H9 (cell line): ENCODE results near the gene JAKMIP1. TPM values are rescaled to one million over a fixed set of nuclear protein-coding genes. Genes with fewer than 3 reads are reported as not detected.

ENCODE experiments used
- DNase-seq: peaks from one replicate; pipeline ENCODE4 v3.0.0-alpha.2; 2017
- H2AFZ ChIP-seq: one replicate; pipeline ENCODE4 v1.6.1; 2013; ENCODE audit warnings: mild to moderate bottlenecking, low read length, control low read depth, moderate library complexity
- H2AK5ac ChIP-seq: 2 replicates; pipeline ENCODE4 v1.6.1; 2013; ENCODE audit warnings: low read length, control low read depth, mixed read lengths; ENCODE audit not compliant: insufficient read length
- H2BK120ac ChIP-seq: one replicate; pipeline ENCODE4 v1.6.1; 2013; ENCODE audit warnings: low read depth, mild to moderate bottlenecking, low read length, control low read depth, inconsistent platforms; ENCODE audit not compliant: poor library complexity, severe bottlenecking
- H2BK12ac ChIP-seq: 2 replicates; pipeline ENCODE4 v1.6.1; 2013; ENCODE audit warnings: low read length, control low read depth, mixed read lengths, low read depth; ENCODE audit not compliant: insufficient read length
- H2BK15ac ChIP-seq: 2 replicates; pipeline ENCODE4 v1.6.1; 2013; ENCODE audit warnings: low read depth, low read length, control low read depth
- H2BK20ac ChIP-seq: one replicate; pipeline ENCODE4 v1.6.1; 2013; ENCODE audit warnings: low read depth, mild to moderate bottlenecking, low read length, control low read depth, inconsistent platforms; ENCODE audit not compliant: poor library complexity, severe bottlenecking
- H2BK5ac ChIP-seq: 2 replicates; pipeline ENCODE4 v1.6.1; 2013; ENCODE audit warnings: low read length, control low read depth, mixed read lengths; ENCODE audit not compliant: insufficient read length
- H3K14ac ChIP-seq: 2 replicates; pipeline ENCODE4 v1.6.1; 2013; ENCODE audit warnings: low read length, control low read depth; ENCODE audit not compliant: insufficient read depth
- H3K18ac ChIP-seq: 2 replicates; pipeline ENCODE4 v1.6.1; 2013; ENCODE audit warnings: low read depth, mild to moderate bottlenecking, mixed read lengths, low read length, control low read depth; ENCODE audit not compliant: insufficient read length
- H3K23ac ChIP-seq: 2 replicates; pipeline ENCODE4 v1.6.1; 2013; ENCODE audit warnings: low read length, control low read depth, mixed read lengths, low read depth; ENCODE audit not compliant: insufficient read length
- H3K23me2 ChIP-seq: 2 replicates; pipeline ENCODE4 v1.6.1; 2013; ENCODE audit warnings: low read depth, mild to moderate bottlenecking, mixed read lengths, low read length, control low read depth; ENCODE audit not compliant: insufficient read length, poor library complexity, severe bottlenecking
- H3K27ac ChIP-seq: 2 replicates; pipeline ENCODE4 v1.5.1; 2013; ENCODE audit warnings: low read length, control low read depth, mixed read lengths, low read depth; ENCODE audit not compliant: insufficient read length
- H3K27me3 ChIP-seq: 2 replicates; pipeline ENCODE4 v1.6.1; 2013; ENCODE audit warnings: low read length, control low read depth, inconsistent platforms; ENCODE audit not compliant: insufficient read depth
- H3K4ac ChIP-seq: 2 replicates; pipeline ENCODE4 v1.6.1; 2013; ENCODE audit warnings: low read depth, mild to moderate bottlenecking, control low read depth, inconsistent platforms, low read length, moderate library complexity
- H3K4me1 ChIP-seq: 2 replicates; pipeline ENCODE4 v1.6.1; 2013; ENCODE audit warnings: low read length, control low read depth, inconsistent platforms; ENCODE audit not compliant: insufficient read depth
- H3K4me2 ChIP-seq: 2 replicates; pipeline ENCODE4 v1.6.1; 2013; ENCODE audit warnings: low read length, control low read depth, mixed read lengths; ENCODE audit not compliant: insufficient read length, insufficient read depth
- H3K56ac ChIP-seq: 2 replicates; pipeline ENCODE4 v1.6.1; 2013; ENCODE audit warnings: low read depth, mild to moderate bottlenecking, mixed read lengths, low read length, control low read depth; ENCODE audit not compliant: insufficient read length
- H3K79me1 ChIP-seq: 2 replicates; pipeline ENCODE4 v1.6.1; 2013; ENCODE audit warnings: low read depth, mild to moderate bottlenecking, moderate library complexity, low read length, control low read depth, inconsistent platforms; ENCODE audit not compliant: insufficient read depth, poor library complexity, severe bottlenecking
- H3K79me2 ChIP-seq: 2 replicates; pipeline ENCODE4 v1.6.1; 2013; ENCODE audit warnings: low read length, control low read depth, inconsistent platforms; ENCODE audit not compliant: insufficient read depth
- H3K9ac ChIP-seq: 2 replicates; pipeline ENCODE4 v1.6.1; 2013; ENCODE audit warnings: low read length, control low read depth, mixed read lengths; ENCODE audit not compliant: insufficient read length; ENCODE audit errors: extremely low read depth
- H3K9me3 ChIP-seq: one replicate; pipeline ENCODE4 v1.6.1; 2013; ENCODE audit warnings: low read depth, low read length, inconsistent platforms; ENCODE audit not compliant: control insufficient read depth
- H3T11ph ChIP-seq: one replicate; pipeline ENCODE4 v1.6.1; 2013; ENCODE audit warnings: mild to moderate bottlenecking, low read length, control low read depth, inconsistent platforms
- H4K20me1 ChIP-seq: one replicate; pipeline ENCODE4 v1.6.1; 2013; ENCODE audit not compliant: control insufficient read depth, insufficient read length, insufficient read depth
- H4K5ac ChIP-seq: 2 replicates; pipeline ENCODE4 v1.6.1; 2013; ENCODE audit warnings: low read depth, mild to moderate bottlenecking, mixed read lengths, low read length, control low read depth; ENCODE audit not compliant: insufficient read length
- H4K8ac ChIP-seq: replicated peaks from 2 replicates; pipeline ENCODE4 v1.6.1; 2013; ENCODE audit warnings: low read length, control low read depth, mixed read lengths, low read depth; ENCODE audit not compliant: insufficient read length
- H4K91ac ChIP-seq: 2 replicates; pipeline ENCODE4 v1.6.1; 2013; ENCODE audit warnings: low read depth, mild to moderate bottlenecking, moderate library complexity, mixed read lengths, low read length, control low read depth; ENCODE audit not compliant: insufficient read length
- H3K27ac Mint-ChIP-seq, 3 experiments: 2 replicates in 2 of 3; 3 replicates in 1 of 3; pipeline ENCODE4 v1.8.0; 2020 to 2021; ENCODE audit warnings: mixed read lengths in 3 of 3, mild to moderate bottlenecking in 1 of 3, moderate library complexity in 1 of 3
- H3K27me3 Mint-ChIP-seq: 2 replicates; pipeline ENCODE4 v1.8.0; 2021; ENCODE audit warnings: low read depth, mild to moderate bottlenecking, moderate library complexity, mixed read lengths
- H3K36me3 Mint-ChIP-seq, 3 experiments: 2 replicates in 2 of 3; 3 replicates in 1 of 3; pipeline ENCODE4 v1.8.0; 2020 to 2021; ENCODE audit warnings: low read depth in 3 of 3, mixed read lengths in 3 of 3; ENCODE audit not compliant: insufficient read depth in 1 of 3
- H3K4me1 Mint-ChIP-seq, 2 experiments: 2 replicates each; pipeline ENCODE4 v1.8.0; 2020; ENCODE audit warnings: mixed read lengths in 2 of 2
- H3K4me3 Mint-ChIP-seq, 2 experiments: 2 replicates in 1 of 2; 3 replicates in 1 of 2; pipeline ENCODE4 v1.8.0; 2020 to 2021; ENCODE audit warnings: mild to moderate bottlenecking in 2 of 2, mixed read lengths in 2 of 2, moderate library complexity in 1 of 2
- H3K9me3 Mint-ChIP-seq, 2 experiments: 2 replicates in 1 of 2; 3 replicates in 1 of 2; pipeline ENCODE4 v1.8.0; 2020; ENCODE audit warnings: mild to moderate bottlenecking in 2 of 2, mixed read lengths in 2 of 2, moderate library complexity in 1 of 2
- WGBS: extraction: QIAGEN DNeasy Blood & Tissue Kit; methylation state at CpG from one replicate; pipeline ENCODE4 v1.1.7; 2013; ENCODE audit warnings: missing lambda C conversion rate, low lambda C conversion rate, mixed read lengths; ENCODE audit not compliant: insufficient read length; ENCODE audit errors: extremely low coverage; 5-methylcytosine and 5-hydroxymethylcytosine counted together
- total RNA-seq: library from RNA; stranded (reverse); gene quantifications from 2 replicates; pipeline ENCODE4 v1.2.1, GENCODE V29; 2021
- TF ChIP-seq, protein P1 (sequence below): fragments of 200-600 bp; sonication (generic); conservative IDR thresholded peaks from 3 replicates; pipeline ENCODE4 v1.8.0; 2021; ENCODE audit warnings: antibody characterized with exemption, mild to moderate bottlenecking

JAKMIP1 gene
- total RNA-seq, 1 experiment from 2014 or later = 1.5 TPM

GRCh38 chr4:6001680-6002491 lies 198.5 kb downstream of the JAKMIP1 start:
- H3K36me3 Mint-ChIP-seq = peaks cover 0 to under 1% (median 0%) of the 10 kb centered on the region in 3 experiments; a peak in 2 of 7 replicates

More at GRCh38 chr4:6001680-6002491, 198.5 kb downstream of the JAKMIP1 start:
- Histone ChIP-seq H3K27ac (no peak overlapping the region), H3K4me2 (no peak overlapping the region), H2BK5ac (no peak overlapping the region), H3K4ac (no peak overlapping the region), H4K8ac (no peak overlapping the region), H3K79me2 (no peaks in the 10 kb centered on the region), H2AK5ac (no peak overlapping the region), H3K23ac (no peak overlapping the region), H3K23me2 (no peaks in the 10 kb centered on the region), H3K14ac (no peak overlapping the region), H3K9ac (no peak overlapping the region), H2BK12ac (no peak overlapping the region), H3K4me1 (no peaks in the 10 kb centered on the region), H2BK15ac (no peak overlapping the region), H3K27me3 (no peaks in the 10 kb centered on the region; the same call in 1 of the 2 replicates), H3K18ac (no peak overlapping the region), H2AFZ (no peak overlapping the region), H3T11ph (no peak overlapping the region), H4K20me1 (no peaks in the 10 kb centered on the region), H2BK120ac (no peak overlapping the region), H3K56ac (no peak overlapping the region), H4K91ac (no peak overlapping the region), H2BK20ac (no peak overlapping the region), H3K9me3 (no peaks in the 10 kb centered on the region), H3K79me1 (no peaks in the 10 kb centered on the region), H4K5ac (no peak overlapping the region)
- Mint-ChIP-seq H3K4me3 (no peak overlapping the region), H3K27ac (no peak overlapping the region), H3K27me3 (peaks cover 25% of the 10 kb centered on the region), H3K9me3 (peaks cover 0 to 1% of the 10 kb centered on the region in 2 experiments; a peak in 1 of 5 replicates), H3K4me1 (peaks cover 3 to 6% of the 10 kb centered on the region in 2 experiments; a peak in 3 of 4 replicates)
- DNase-seq = no peak
- no CpG with 5 or more reads among the region's 6 CpGs for WGBS
- TF ChIP-seq, protein P1, sequence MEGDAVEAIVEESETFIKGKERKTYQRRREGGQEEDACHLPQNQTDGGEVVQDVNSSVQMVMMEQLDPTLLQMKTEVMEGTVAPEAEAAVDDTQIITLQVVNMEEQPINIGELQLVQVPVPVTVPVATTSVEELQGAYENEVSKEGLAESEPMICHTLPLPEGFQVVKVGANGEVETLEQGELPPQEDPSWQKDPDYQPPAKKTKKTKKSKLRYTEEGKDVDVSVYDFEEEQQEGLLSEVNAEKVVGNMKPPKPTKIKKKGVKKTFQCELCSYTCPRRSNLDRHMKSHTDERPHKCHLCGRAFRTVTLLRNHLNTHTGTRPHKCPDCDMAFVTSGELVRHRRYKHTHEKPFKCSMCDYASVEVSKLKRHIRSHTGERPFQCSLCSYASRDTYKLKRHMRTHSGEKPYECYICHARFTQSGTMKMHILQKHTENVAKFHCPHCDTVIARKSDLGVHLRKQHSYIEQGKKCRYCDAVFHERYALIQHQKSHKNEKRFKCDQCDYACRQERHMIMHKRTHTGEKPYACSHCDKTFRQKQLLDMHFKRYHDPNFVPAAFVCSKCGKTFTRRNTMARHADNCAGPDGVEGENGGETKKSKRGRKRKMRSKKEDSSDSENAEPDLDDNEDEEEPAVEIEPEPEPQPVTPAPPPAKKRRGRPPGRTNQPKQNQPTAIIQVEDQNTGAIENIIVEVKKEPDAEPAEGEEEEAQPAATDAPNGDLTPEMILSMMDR = no peak
